HepG2 (cell line): Measurements from ENCODE around the gene HSD3B7. TPM values are rescaled to one million over a fixed set of nuclear protein-coding genes. Genes with fewer than 3 reads are reported as not detected.

Experiments
- BRD4 ChIP-seq: sonication (generic); formaldehyde crosslinking; IDR thresholded peaks from 2 replicates; pipeline ENCODE4 v1.4.0; 2020; ENCODE audit warnings: missing genetic modification reagents
- ELF3 ChIP-seq: IDR thresholded peaks from 2 replicates; pipeline ENCODE4 v1.6.1; 2016; ENCODE audit warnings: missing genetic modification reagents, missing compliant biosample characterization
- FOXK1 ChIP-seq: sonication (generic); formaldehyde crosslinking; IDR thresholded peaks from 2 replicates; pipeline ENCODE4 v1.4.0; 2020; ENCODE audit warnings: low read depth, missing genetic modification reagents, borderline replicate concordance
- GMEB1 ChIP-seq: sonication (generic); formaldehyde crosslinking; IDR thresholded peaks from 2 replicates; pipeline ENCODE4 v1.5.1; 2020; ENCODE audit warnings: missing genetic modification reagents, mild to moderate bottlenecking, borderline replicate concordance
- GZF1 ChIP-seq: sonication (generic); formaldehyde crosslinking; IDR thresholded peaks from 2 replicates; pipeline ENCODE4 v1.5.1; 2020; ENCODE audit warnings: mild to moderate bottlenecking, missing genetic modification reagents
- HMGA1 ChIP-seq: sonication (generic); formaldehyde crosslinking; conservative IDR thresholded peaks from 2 replicates; pipeline ENCODE4 v1.4.0; 2020; ENCODE audit warnings: missing genetic modification reagents
- KAT2B ChIP-seq: fragments of 150-350 bp; IDR thresholded peaks from 2 replicates; pipeline ENCODE4 v1.6.1; 2014; ENCODE audit warnings: low read depth, low read length, borderline replicate concordance
- KDM5A ChIP-seq: fragments of 200-600 bp; sonication (generic); IDR thresholded peaks from 2 replicates; pipeline ENCODE4 v1.7.0; 2018; ENCODE audit warnings: antibody characterized with exemption, mild to moderate bottlenecking, low read length, borderline replicate concordance
- MAX ChIP-seq: IDR thresholded peaks from 2 replicates; pipeline ENCODE4 v1.6.1; 2012; ENCODE audit warnings: inconsistent platforms
- MEF2D ChIP-seq: sonication (generic); formaldehyde crosslinking; IDR thresholded peaks from 2 replicates; pipeline ENCODE4 v1.5.1; 2020; ENCODE audit warnings: mild to moderate bottlenecking, missing genetic modification reagents
- MTERF4 ChIP-seq: sonication (generic); formaldehyde crosslinking; IDR thresholded peaks from 2 replicates; pipeline ENCODE4 v1.8.0; 2023; ENCODE audit warnings: mild to moderate bottlenecking, missing genetic modification reagents
- PHF20 ChIP-seq: sonication (generic); formaldehyde crosslinking; IDR thresholded peaks from 2 replicates; pipeline ENCODE4 v1.5.0; 2020; ENCODE audit warnings: mild to moderate bottlenecking, missing genetic modification reagents
- RAD21 ChIP-seq: fragments of 450-650 bp; formaldehyde crosslinking; IDR thresholded peaks from 2 replicates; pipeline ENCODE4 v1.5.0; 2020; ENCODE audit warnings: mild to moderate bottlenecking
- RXRA ChIP-seq: sonication (generic); formaldehyde crosslinking; IDR thresholded peaks from 2 replicates; pipeline ENCODE4 v1.5.1; 2020; ENCODE audit warnings: missing genetic modification reagents
- SALL2 ChIP-seq: sonication (generic); formaldehyde crosslinking; IDR thresholded peaks from 2 replicates; pipeline ENCODE4 v1.8.1; 2023; ENCODE audit warnings: mild to moderate bottlenecking, missing genetic modification reagents, inconsistent platforms
- SMC3 ChIP-seq: IDR thresholded peaks from 2 replicates; pipeline ENCODE4 v1.6.1; 2011; ENCODE audit warnings: low read length, improper control_type of control experiment
- TBP ChIP-seq: sonication (generic); formaldehyde crosslinking; IDR thresholded peaks from 2 replicates; pipeline ENCODE4 v1.5.0; 2020; ENCODE audit warnings: missing genetic modification reagents
- YEATS4 ChIP-seq: sonication (generic); formaldehyde crosslinking; IDR thresholded peaks from 2 replicates; pipeline ENCODE4 v1.4.0; 2020; ENCODE audit warnings: missing genetic modification reagents, borderline replicate concordance
- ZNF225 ChIP-seq: sonication (generic); formaldehyde crosslinking; IDR thresholded peaks from 2 replicates; pipeline ENCODE4 v1.4.0; 2020; ENCODE audit warnings: mild to moderate bottlenecking, missing genetic modification reagents
- ZNF331 ChIP-seq: sonication (generic); formaldehyde crosslinking; IDR thresholded peaks from 2 replicates; pipeline ENCODE4 v1.4.0; 2020; ENCODE audit warnings: missing genetic modification reagents
- ZNF333 ChIP-seq: sonication (generic); formaldehyde crosslinking; IDR thresholded peaks from 2 replicates; pipeline ENCODE4 v1.4.0; 2020; ENCODE audit warnings: mild to moderate bottlenecking, missing genetic modification reagents, borderline replicate concordance
- ZNF33A ChIP-seq: sonication (generic); formaldehyde crosslinking; IDR thresholded peaks from 2 replicates; pipeline ENCODE4 v1.5.1; 2020; ENCODE audit warnings: missing genetic modification reagents, mild to moderate bottlenecking, moderate library complexity, borderline replicate concordance
- ZNF430 ChIP-seq: sonication (generic); formaldehyde crosslinking; IDR thresholded peaks from 2 replicates; pipeline ENCODE4 v1.9.0; 2021; ENCODE audit warnings: mild to moderate bottlenecking, missing genetic modification reagents
- ZNF674 ChIP-seq: sonication (generic); formaldehyde crosslinking; IDR thresholded peaks from 2 replicates; pipeline ENCODE4 v1.5.0; 2020; ENCODE audit warnings: low read depth, mild to moderate bottlenecking, missing genetic modification reagents
- ZNF839 ChIP-seq: sonication (generic); formaldehyde crosslinking; IDR thresholded peaks from 2 replicates; pipeline ENCODE4 v1.4.0; 2020; ENCODE audit warnings: missing genetic modification reagents, mild to moderate bottlenecking, borderline replicate concordance
- polyA plus RNA-seq, 8 experiments: library from polyadenylated mRNA; depleted of rRNA in 3 of 8; stranded (reverse) in 7 of 8; unstranded in 1 of 8; fragments of >200 nt; fragmentation: Illumina TruSeq in 4 of 8; extraction: Trizol in 4 of 8; gene quantifications; 2 replicates each; pipeline versions ENCODE4 v1.2.1 to v1.2.3, GENCODE V29; 2011 to 2016; ENCODE audit warnings: low read depth in 4 of 8, missing spikeins in 1 of 8, mixed read lengths in 1 of 8; ENCODE audit not compliant: insufficient read depth in 1 of 8
- total RNA-seq, 5 experiments: library from RNA; depleted of rRNA; stranded (reverse); fragments of >200 nt; fragmentation: Illumina TruSeq; extraction: Trizol; gene quantifications; 2 replicates each; pipeline ENCODE4 v1.2.3, GENCODE V29; 2016; ENCODE audit warnings: low read depth in 1 of 5

Gene HSD3B7
- total and polyA plus RNA-seq, 2 of the 13 experiments (the other 11 are each of a cell fraction or from before 2014, with no cell fraction given), result 32.9 to 69.7 TPM

- TF ChIP-seq SALL2 (CRISPR knock-in tag), result no peak
- no peak for TF ChIP-seq ZNF331 (CRISPR knock-in tag)
- no peak; the same call in 1 of the 2 replicates for TF ChIP-seq RXRA
- TF ChIP-seq MTERF4 (CRISPR knock-in tag), result peak; percentile 49; the same call in 1 of the 2 replicates
- TF ChIP-seq GMEB1 (CRISPR knock-in tag), result no peak
- TF ChIP-seq TBP (CRISPR knock-in tag), result no peak
- peak; percentile 66; the same call in 1 of the 2 replicates for TF ChIP-seq ZNF225 (CRISPR knock-in tag)
- TF ChIP-seq MAX, result peak; percentile 66
- no peak for TF ChIP-seq ZNF430 (CRISPR knock-in tag)
- no peak for TF ChIP-seq GZF1 (CRISPR knock-in tag)
- no peak for TF ChIP-seq PHF20 (CRISPR knock-in tag)
- no peak for TF ChIP-seq ZNF33A (CRISPR knock-in tag)
- peak; percentile 48; the same call in 1 of the 2 replicates for TF ChIP-seq BRD4
- peak; percentile 29; the same call in 1 of the 2 replicates for TF ChIP-seq ZNF674 (CRISPR knock-in tag)
- TF ChIP-seq SMC3, result no peak
- 0 out of 2 replicates have a peak, but pooled peaks have one; percentile 25 for TF ChIP-seq RAD21 (CRISPR knock-in tag)
- TF ChIP-seq ZNF839 (CRISPR knock-in tag), result 0 out of 2 replicates have a peak, but pooled peaks have one; percentile 83
- no peak for TF ChIP-seq KAT2B
- TF ChIP-seq ZNF333 (CRISPR knock-in tag), result no peak
- TF ChIP-seq FOXK1 (CRISPR knock-in tag), result no peak
- no peak for TF ChIP-seq MEF2D (CRISPR knock-in tag)
- TF ChIP-seq KDM5A, result no peak
- TF ChIP-seq ELF3 (CRISPR knock-in tag), result peak; percentile 38; the same call in 1 of the 2 replicates
- TF ChIP-seq YEATS4 (CRISPR knock-in tag), result 0 out of 2 replicates have a peak, but pooled peaks have one; percentile 38
- TF ChIP-seq HMGA1 (CRISPR knock-in tag), result no peak
These were observed 28.2 kb upstream of the HSD3B7 start (continued) for GRCh38 chr16:30956601-30957455.
